HG02870 (cell line): ENCODE measurements around the gene RADIL.

Source experiments
- ATAC-seq: cut with Tn5 transposase; IDR thresholded peaks from one replicate; pipeline ENCODE4 v1.9.1; 2021; ENCODE audit warnings: mild to moderate bottlenecking, moderate library complexity; ENCODE audit not compliant: unreplicated experiment

RADIL gene

DNA sequence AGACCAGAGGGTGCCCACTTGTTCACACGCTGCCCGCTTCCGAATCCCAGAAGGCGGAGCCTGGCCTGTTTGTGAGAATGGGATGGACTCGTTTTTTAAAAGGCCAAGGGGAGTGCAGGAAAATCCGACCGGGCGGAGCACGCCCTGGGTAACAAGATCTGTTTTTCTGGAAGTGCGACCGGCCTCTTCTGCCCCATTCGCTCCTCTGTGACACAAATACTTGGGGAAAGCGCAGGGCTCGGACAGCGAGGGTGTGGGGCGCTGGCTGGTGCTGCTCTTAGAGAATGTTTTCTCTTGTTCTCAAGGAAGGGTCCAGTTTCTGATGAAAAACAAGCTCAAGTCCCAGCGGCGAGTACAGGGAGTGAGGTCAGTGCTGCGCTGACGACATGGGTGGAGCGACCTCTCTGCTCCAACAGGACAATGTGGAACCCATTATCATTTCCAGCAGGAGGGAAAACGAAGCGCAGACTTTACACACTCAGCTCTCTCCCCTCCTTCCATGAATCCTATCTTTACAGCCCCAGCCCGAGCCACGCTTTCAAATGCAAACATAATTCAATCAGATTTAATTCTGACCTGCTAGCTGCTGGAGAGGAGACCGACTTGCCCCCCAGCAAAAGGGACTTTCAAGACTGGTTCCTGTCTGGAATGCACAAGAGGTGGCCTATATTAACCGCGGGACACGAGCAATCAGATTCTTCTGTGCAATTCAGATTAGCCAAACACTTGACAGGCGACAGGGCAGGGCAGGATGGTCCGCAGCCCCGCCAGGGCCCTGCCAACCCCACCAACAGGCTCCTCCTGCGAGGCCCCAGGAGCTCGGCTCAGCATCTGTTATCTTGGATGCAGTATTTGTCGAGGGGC lies 1.1 kb downstream of the RADIL start:
- no peak for ATAC-seq

DNA sequence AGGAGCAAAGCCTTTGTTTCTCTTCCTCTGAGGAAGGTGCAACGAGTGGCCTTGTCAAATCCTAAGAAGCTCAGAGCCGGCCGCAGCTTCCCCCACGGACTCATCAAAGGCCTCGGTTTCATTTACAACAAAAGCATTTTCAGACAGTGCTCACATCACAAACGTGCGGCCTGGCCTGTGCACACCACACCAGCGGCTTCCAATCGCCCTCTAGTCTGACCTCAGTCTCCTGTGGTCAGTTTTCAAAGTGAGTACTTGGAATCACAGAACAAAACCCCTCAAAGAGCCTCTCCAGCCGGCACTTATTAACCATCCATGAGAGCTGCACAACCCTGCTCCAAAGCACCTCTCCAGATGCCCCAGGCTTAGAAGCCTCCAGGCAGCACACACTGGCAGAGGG lies 3.3 kb downstream of the RADIL start:
- ATAC-seq, result no peak

DNA sequence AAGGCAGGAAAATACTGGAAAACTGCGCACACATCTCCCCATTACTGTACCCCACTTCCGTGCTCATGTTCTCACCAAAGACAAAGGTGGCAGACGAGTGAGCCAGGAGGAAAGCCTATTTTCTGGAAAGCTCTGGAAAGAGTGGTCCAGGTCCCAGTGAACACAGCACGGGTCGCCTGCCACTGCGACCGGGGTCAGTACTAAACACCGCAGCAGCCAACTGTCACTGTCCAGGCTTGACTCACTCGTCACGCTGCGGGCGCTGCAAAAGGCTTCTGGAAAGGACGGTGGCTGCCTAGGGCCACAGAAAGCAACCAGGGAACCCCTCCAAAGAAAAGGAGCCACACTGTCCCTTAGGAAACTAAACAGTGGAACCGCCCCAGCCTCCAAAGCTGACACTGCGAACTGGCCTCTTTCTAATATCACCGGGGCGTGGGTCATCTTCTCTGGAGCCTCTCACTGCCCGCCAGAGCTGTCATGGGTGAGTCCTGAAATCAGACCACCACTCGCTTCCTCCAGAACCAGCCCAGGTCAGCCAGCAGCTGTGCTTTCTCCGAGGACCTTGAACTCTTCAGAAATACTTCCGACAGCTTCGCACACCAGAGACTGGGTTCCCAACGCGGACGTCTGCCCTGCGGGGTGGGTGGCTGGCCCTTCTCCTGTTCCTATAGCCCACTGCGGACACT lies 4.0 kb downstream of the RADIL start:
- ATAC-seq, result no peak

- ATAC-seq, result no peak
These were observed 4.9 kb downstream of the RADIL start for GRCh38 chr7:4878336-4879335.

- ATAC-seq, result no peak
These were observed 6.9 kb downstream of the RADIL start for GRCh38 chr7:4876586-4876985.

DNA sequence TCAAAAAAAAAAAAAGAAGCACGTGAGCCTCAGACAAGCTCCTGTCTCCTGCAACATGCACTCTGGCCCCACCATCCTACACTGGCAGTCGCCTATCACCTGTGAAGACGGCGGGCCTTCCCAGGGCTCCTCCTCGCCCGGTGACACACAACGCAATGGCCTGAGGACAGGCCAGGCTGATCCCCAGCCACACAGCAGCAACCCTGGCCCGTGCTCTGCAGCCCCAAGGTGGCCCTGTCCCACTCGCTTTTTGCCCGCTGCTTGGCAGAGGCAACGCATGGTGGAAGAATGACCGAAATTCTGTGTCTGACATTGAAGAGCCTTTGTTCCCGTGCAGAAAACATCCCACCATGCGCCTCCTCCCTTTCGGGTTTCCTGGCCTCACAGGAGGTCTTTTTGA lies 8.1 kb downstream of the RADIL start:
- ATAC-seq, result no peak

DNA sequence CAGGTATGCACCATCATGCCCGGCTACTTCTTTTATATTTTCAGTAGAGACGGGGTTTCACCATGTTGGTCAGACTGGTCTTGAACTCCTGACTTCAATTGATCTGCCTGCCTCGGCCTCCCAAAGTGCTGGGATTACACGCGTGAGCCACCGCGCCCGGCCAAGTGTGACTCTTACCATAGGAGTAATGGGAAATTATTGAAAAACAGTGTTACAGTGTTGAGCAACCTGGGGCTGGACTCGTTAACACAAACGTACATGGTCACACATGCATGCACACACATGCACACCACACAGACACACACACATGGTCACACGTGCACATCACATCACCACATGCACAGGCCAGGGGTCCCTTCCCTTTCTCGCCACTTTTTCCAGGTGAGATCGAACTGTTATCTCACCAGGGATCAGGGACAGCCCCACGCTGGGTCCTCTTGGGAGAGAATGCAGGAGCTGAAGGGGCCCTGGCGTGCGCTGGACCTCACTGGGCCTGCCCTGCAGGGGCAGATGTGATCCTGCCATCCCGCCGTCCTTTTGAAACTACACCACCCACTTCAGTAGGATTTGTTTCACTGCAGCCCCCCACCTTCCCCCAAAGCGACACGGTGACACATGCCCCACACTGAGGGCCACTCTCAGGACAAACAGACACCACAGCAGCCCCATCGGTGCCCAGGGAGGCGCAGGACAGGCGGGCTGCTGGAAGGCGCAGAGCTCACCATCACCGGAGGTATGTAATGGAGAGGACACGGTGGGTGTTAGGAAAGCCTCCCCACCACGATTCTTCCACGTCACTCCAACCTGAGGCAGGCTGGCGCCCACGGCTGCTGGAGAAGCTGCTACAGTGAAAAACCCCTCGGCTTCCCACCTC lies 10.2 kb downstream of the RADIL start:
- no peak for ATAC-seq

DNA sequence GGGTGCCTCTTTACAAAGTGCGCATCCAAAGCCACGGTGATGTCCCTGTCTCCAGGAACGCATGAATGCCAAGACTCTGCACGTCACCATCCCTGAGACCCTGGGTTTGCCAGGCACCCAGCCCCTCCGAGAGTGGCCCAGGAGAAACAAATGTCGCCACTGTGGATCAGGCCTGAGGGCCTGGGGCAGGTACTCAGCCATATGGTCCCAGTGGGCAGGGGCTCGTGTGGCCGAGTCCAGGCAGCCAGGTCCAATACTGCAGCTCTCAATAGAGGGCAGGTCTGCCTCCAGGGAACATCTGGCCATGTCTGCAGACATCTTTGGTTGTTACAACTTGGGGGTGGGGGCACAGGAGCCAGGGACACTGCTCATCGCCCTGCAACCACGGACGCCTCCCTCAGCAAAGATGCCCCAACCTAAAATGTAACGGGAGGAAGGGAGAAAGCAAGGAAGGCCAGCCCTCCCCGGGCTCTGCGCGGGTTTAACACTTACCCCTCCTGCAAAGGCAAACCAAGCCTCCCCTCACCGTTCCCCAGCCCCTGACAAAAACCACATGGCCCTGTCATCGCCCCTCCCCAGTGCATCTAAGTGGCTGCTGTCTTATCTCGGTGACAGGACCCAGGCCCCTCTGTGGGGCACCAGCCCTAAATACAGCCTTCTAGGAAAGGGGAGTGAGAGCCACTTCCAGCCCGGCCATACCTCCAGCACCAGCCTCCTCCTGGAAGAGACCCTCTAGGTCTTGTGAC lies 11.4 kb downstream of the RADIL start:
- no peak for ATAC-seq

- ATAC-seq, result no peak
These were observed 12.3 kb downstream of the RADIL start for GRCh38 chr7:4871056-4871680.

- ATAC-seq, result no peak
These were observed 15.0 kb downstream of the RADIL start for GRCh38 chr7:4868493-4868892.

- ATAC-seq, result no peak
These were observed 16.7 kb downstream of the RADIL start for GRCh38 chr7:4866528-4867496.

DNA sequence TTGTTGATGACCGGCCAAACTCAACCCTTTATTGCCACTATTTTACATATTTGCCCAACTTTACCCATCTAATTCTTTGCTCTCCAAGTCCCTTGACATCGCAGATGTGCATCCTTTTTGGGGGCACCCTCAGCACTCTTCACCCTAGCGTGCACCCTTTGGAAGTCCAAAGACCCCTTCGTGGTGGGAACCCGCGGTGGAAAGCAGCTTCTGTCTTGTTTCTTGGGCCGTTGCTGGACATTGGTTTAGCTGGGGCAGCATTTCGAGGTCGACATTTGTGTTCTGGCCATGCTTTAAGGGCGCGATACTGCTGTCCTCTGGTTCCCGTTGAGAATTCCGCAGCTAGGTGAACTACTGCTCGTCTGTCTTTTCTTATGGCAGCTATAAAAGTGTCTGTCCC lies 21.4 kb downstream of the RADIL start:
- no peak for ATAC-seq

GRCh38 chr7:4861673-4862072 lies 21.8 kb downstream of the RADIL start, which contains the start of gene PAPOLB:
PAPOLB (minus strand) TSS chr7:4862030; CDS start chr7:4861810, 220 bp downstream.
- ATAC-seq, result no peak

- no peak for ATAC-seq
These were observed 22.3 kb downstream of the RADIL start for GRCh38 chr7:4861227-4861626.

GRCh38 chr7:4857189-4857588 lies 26.3 kb downstream of the RADIL start:
- no peak for ATAC-seq

DNA sequence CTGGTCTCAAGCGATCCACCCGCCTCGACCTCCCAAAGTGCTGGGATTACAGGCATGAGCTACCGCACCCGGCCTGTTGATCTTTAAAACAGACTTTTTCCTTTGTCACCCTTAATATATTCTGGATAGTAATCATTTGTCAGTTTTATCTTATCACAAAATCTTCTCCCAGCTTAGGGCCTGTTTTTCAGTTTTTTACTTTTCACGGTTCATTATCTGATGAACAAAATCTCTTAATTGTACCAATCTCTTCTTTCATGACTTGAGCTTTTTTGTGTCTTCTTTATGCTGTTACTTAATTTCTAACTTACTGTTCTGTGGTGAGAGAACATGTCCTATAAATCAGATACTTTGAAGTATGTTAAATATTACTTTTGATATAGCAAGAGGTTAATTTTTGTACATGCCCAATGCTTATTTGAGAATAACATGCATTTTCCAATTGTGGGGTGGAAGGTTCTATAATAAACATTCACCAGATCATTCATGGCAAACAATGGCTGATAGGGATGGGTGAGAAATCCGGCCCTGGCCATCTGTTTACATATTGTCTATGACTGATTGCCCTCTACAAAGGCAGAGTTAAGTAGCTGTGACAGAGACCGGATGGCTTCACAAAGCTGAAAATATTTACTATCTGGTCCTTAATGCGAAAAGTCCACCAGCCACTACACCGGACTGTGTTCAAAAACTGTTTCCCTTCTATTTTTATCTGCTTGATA lies 27.0 kb downstream of the RADIL start:
- ATAC-seq, result no peak

DNA sequence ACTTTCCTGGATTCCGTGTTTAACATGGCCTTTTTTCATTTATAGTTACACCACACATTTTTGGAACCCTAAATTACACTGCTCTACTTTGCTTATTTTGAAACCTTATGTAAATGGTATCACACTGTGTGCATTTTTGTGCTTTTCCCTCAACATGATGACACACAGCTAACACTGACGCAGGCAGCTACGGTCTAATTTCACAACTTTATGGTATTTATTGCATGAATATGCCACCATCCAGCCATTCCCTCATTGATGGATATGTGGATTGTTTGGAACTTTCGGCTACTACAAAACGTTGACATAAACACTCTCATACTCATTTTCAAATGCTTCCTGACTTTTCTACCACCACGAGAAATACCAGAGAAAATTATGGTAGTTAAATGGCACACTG lies 28.6 kb downstream of the RADIL start:
- ATAC-seq, result no peak
